Measurements from ENCODE around the gene CLEC1B. TPM values are rescaled to one million over a fixed set of nuclear protein-coding genes. Genes with fewer than 3 reads are reported as not detected.
"Not testable (repeated sequence)": the region's sequence is repeated elsewhere in the genome, so short reads cannot be mapped to it uniquely, and the experiment has no call there.

The CLEC1B gene
- not detected for polyA plus RNA-seq (2013, experiment 1 of 2; ENCODE audit: insufficient read length)
- not detected for polyA plus RNA-seq (2013, experiment 2 of 2; ENCODE audit: insufficient read length)

- DNase-seq, result no peak
These were observed at the start of gene CLEC1B for GRCh38 chr12:9999016-9999415. CLEC1B (minus strand) TSS chr12:9999121; CDS start chr12:9999100, 21 bp downstream.

- DNase-seq, result no peak
These were observed 49.6 kb upstream of the CLEC1B start for GRCh38 chr12:10048526-10048925.

- no peak for DNase-seq
These were observed 43.2 kb upstream of the CLEC1B start for GRCh38 chr12:10042167-10042566.

GRCh38 chr12:10033783-10034545 lies 35.0 kb upstream of the CLEC1B start:
- DNase-seq, result peak; percentile 10

GRCh38 chr12:10031771-10032175 lies 32.9 kb upstream of the CLEC1B start:
- peak; percentile 95 for DNase-seq

GRCh38 chr12:10031321-10031720 lies 32.4 kb upstream of the CLEC1B start:
- peak; percentile 49 for DNase-seq

GRCh38 chr12:10030446-10030845 lies 31.5 kb upstream of the CLEC1B start, which contains the start of gene CLEC9A:
CLEC9A (plus strand) TSS chr12:10030682; CDS start chr12:10052688, 22,006 bp downstream.
- no peak for DNase-seq

- DNase-seq, result peak; percentile 44
These were observed 28.8 kb upstream of the CLEC1B start for GRCh38 chr12:10027721-10028120.

GRCh38 chr12:10027311-10027710 lies 28.4 kb upstream of the CLEC1B start:
- DNase-seq, result peak; percentile 23

GRCh38 chr12:10026666-10027065 lies 27.7 kb upstream of the CLEC1B start:
- not testable (repeated sequence) for DNase-seq

GRCh38 chr12:10025236-10025635 lies 26.3 kb upstream of the CLEC1B start:
- DNase-seq, result no peak

GRCh38 chr12:10021342-10021741 lies 22.4 kb upstream of the CLEC1B start:
- no peak for DNase-seq

- no peak for DNase-seq
These were observed 19.5 kb upstream of the CLEC1B start for GRCh38 chr12:10018386-10018785.

GRCh38 chr12:10016881-10017280 lies 18.0 kb upstream of the CLEC1B start:
- DNase-seq, result peak; percentile 44

GRCh38 chr12:10015450-10015849 lies 16.5 kb upstream of the CLEC1B start:
- DNase-seq, result no peak

- DNase-seq, result no peak
These were observed 13.9 kb upstream of the CLEC1B start for GRCh38 chr12:10012630-10013330.

GRCh38 chr12:10001171-10001776 lies 2.4 kb upstream of the CLEC1B start:
- DNase-seq, result no peak

- no peak for DNase-seq
These were observed 6.6 kb downstream of the CLEC1B start for GRCh38 chr12:9992296-9992695.

- DNase-seq, result no peak
These were observed 7.0 kb downstream of the CLEC1B start for GRCh38 chr12:9991876-9992275.

GRCh38 chr12:9980126-9980525 lies 18.8 kb downstream of the CLEC1B start:
- no peak for DNase-seq

GRCh38 chr12:9977916-9978315 lies 21.0 kb downstream of the CLEC1B start:
- DNase-seq, result no peak

GRCh38 chr12:9976626-9977025 lies 22.3 kb downstream of the CLEC1B start:
- not testable (repeated sequence) for DNase-seq

- DNase-seq, result no peak
These were observed 23.3 kb downstream of the CLEC1B start for GRCh38 chr12:9975614-9976013.

Data from fibroblast of skin of back (primary cell).